GM21526 (cell line): ENCODE results near the gene CREBBP.

Experiments used
- ATAC-seq: cut with Tn5 transposase; IDR thresholded peaks from one replicate; pipeline ENCODE4 v1.9.1; 2021; ENCODE audit warnings: moderate library complexity; ENCODE audit not compliant: unreplicated experiment, low FRiP score

CREBBP gene

GRCh38 chr16:3691761-3692160, 188.8 kb downstream of the CREBBP start:
- ATAC-seq: no peak

- no peak for ATAC-seq
Measured at GRCh38 chr16:3690980-3691720, 189.4 kb downstream of the CREBBP start.

GRCh38 chr16:3690470-3690928, 190.0 kb downstream of the CREBBP start:
- ATAC-seq: peak; percentile 66

GRCh38 chr16:3689731-3690130, 190.8 kb downstream of the CREBBP start:
- ATAC-seq: no peak

- no peak for ATAC-seq
Measured at GRCh38 chr16:3687792-3688191, 192.7 kb downstream of the CREBBP start.

- no peak for ATAC-seq
Measured at GRCh38 chr16:3687021-3687420, 193.5 kb downstream of the CREBBP start.

- no peak for ATAC-seq
Measured at GRCh38 chr16:3681206-3681605, 199.3 kb downstream of the CREBBP start.

GRCh38 chr16:3677994-3678393, 202.5 kb downstream of the CREBBP start:
- ATAC-seq: no peak

GRCh38 chr16:3675601-3676130, 204.8 kb downstream of the CREBBP start:
- ATAC-seq: no peak
